ENCODE results near the gene ESPN.
"Not testable (repeated sequence)": the region's sequence is repeated elsewhere in the genome, so short reads cannot be mapped to it uniquely, and the experiment has no call there.

Gene ESPN

DNA sequence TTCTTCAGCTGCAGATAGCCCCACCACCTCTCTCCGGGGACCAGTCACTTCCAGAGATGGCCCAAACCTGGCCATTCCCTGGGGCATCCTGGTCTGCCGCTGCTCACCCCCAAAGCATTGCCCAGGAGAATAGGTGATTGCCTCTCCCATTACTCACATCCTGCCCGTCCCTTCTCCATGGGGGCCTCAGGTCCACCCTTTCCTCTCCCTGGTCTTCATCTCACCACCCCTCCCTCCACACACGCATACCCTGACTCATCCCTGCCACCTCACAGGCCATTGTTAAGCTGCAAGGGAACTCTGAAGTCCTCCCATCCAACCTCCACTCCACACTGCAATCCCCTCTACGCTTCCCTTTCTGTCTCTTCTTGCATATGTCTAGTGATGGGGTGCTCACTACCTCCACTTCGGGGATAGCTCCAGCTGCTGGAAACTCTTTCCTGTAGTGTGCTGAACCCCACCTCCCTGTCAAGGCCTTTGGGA, 66.9 kb downstream of the ESPN start, which contains the start of gene PLEKHG5:
PLEKHG5 (minus strand) TSS at position 188 of the 483 bp plus-strand sequence. CDS start 14,096 bp downstream, outside the sequence.
- TF ChIP-seq, protein P1, sequence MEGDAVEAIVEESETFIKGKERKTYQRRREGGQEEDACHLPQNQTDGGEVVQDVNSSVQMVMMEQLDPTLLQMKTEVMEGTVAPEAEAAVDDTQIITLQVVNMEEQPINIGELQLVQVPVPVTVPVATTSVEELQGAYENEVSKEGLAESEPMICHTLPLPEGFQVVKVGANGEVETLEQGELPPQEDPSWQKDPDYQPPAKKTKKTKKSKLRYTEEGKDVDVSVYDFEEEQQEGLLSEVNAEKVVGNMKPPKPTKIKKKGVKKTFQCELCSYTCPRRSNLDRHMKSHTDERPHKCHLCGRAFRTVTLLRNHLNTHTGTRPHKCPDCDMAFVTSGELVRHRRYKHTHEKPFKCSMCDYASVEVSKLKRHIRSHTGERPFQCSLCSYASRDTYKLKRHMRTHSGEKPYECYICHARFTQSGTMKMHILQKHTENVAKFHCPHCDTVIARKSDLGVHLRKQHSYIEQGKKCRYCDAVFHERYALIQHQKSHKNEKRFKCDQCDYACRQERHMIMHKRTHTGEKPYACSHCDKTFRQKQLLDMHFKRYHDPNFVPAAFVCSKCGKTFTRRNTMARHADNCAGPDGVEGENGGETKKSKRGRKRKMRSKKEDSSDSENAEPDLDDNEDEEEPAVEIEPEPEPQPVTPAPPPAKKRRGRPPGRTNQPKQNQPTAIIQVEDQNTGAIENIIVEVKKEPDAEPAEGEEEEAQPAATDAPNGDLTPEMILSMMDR (IDR thresholded peaks at IDR 0.05; ENCODE audit: borderline replicate concordance, insufficient read depth, low read depth, low read length): no peak
- H3K4me3 ChIP-seq (ENCODE audit: low read depth, low read length): peak within 1 kb of the TSS; percentile 80

DNA sequence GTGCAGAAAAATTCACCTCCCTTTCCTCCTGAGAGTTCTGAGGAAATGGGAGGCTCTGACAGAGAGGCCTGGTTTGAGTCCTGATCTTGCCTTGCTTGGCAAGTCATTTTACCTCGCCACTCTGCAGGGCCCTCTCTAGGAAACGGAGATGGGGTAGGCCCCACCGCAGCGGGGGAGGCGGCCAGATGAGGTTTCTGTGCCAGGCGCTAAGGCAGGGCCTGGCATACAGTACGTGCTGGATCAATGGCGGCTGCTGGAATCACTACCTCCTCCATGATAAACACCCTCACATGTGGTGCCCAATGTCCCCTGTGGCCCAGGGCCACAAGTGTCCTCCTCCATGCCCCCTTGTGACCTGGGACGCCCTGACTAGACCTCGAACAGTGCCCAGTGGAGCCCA, 67.4 kb downstream of the ESPN start:
- no peak overlapping the region for H3K4me3 ChIP-seq (ENCODE audit: low read depth, low read length)
- TF ChIP-seq, protein P1 (IDR thresholded peaks at IDR 0.05; ENCODE audit: borderline replicate concordance, insufficient read depth, low read depth, low read length): no peak

DNA sequence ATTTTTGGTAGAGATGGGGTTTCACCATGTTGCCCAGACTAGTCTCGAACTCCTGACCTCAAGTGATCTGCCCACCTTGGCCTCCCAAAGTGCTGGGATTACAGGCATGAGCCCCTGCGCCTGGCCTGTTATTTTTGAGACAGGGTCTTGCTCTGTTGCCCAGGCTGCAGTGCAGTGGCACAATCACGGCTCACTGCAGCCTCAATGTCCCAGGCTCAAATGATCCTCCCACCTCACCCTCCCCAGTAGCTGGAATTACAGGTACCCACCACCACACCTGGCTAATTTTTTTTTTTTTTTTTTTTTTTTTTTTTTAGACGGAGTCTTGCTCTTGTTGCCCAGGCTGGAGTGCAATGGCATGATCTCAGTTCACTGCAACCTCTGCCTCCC, 69.3 kb downstream of the ESPN start:
- not testable (repeated sequence) for H3K4me3 ChIP-seq (ENCODE audit: low read depth, low read length)

DNA sequence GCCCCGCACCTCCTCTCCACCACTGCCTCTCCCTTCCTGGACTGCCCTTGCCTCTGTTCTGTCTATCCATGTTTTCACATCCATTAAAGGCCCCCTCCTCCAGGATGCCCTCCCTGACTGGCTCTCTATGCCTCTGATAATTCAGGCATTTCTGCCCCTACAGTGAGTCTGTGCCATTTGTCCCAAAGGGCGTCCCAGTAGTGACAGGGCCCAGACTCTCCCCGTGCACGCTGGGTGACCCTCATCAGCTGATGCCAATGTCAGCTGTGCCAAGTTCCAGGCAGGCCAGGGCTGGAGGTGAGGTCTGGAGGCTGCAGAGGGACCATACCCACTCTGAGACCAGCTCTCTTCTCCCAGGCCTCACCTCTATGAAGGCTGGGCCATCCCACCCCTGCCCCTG, 70.1 kb downstream of the ESPN start:
- H3K4me3 ChIP-seq (ENCODE audit: low read depth, low read length): no peak overlapping the region
- TF ChIP-seq, protein P1 (IDR thresholded peaks at IDR 0.05; ENCODE audit: borderline replicate concordance, insufficient read depth, low read depth, low read length): no peak

DNA sequence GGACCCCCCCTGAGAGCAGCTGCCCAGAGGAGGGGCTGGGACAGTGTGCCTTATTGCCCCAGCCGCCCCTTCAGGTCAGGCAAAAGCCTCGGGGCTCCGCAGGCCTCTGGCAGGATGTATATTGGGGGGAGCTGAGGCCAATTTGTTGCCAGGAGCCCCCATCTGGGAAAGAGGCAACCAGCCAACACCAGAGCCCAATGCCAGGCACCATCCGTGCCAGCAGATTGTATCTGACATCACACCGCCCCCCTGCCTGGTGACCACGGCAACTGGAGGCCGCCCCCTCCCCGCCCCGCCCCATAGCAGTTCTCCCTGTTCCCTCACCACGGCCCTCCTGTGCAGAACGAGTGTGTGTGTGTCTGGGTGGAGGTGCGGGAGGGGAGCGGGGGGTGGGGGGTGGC, 70.5 kb downstream of the ESPN start:
- no peak overlapping the region for H3K4me3 ChIP-seq (ENCODE audit: low read depth, low read length)

DNA sequence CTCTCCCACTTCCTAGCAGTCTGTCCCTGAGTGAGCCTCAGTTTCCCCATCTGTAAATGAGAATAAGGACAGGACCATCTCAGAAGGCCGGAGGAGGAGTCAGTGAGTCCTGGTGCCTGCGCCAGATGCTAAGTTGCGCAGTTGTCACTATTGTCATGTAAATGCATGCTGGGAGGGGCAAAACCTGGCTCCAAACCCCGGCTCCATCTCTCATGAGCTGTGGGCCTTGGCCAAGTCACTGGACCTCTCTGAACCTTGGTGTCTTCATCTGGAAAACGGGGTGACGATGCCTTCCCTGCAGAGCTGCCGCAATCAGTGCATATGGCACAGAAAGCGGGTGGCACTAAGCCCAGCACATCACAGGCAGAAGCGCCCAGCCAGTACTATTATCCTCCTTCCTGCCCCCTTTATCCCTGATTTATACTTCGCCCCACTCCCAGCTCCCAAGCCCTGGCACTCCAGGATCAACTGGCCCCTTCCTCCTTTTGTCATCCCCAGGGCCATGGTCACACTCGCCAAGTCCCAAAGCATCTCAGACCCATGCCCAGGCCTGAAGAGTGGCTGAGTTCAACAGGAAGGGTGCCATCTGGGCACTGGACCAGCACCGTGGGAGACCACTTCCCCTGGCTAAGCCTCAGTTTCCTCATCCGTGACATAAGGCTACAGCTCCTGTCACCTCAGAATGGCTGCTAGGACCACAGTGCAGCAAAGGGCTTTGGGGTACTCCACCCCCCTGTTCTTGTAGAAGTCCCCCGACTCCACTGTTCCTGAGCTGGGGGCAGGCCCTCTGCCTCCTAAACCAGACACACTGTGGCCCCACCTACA, 71.2 kb downstream of the ESPN start:
- TF ChIP-seq, protein P1 (IDR thresholded peaks at IDR 0.05; ENCODE audit: borderline replicate concordance, insufficient read depth, low read depth, low read length): no peak

More for the DNA sequence above, 70.5 kb downstream of the ESPN start:
- TF ChIP-seq, protein P1 (IDR thresholded peaks at IDR 0.05; ENCODE audit: borderline replicate concordance, insufficient read depth, low read depth, low read length): no peak

DNA sequence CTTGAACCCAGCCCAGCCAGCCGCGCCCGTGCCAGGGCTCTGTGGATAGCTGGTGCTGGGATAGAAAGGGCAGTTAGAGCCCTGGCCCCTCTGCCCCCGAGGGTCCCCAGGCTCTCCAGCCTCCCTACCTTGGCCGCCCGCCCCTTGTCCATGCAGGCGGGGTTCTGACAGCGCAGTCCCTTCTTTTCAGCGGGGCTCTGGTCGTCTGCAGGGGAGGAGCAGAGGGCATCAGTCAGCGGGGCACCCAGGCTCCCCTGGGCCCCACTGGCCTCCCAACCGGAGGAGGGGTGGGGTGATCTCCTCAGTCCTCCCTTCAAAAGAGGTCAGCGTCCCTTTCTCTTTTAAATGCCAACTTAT, 71.8 kb downstream of the ESPN start:
- TF ChIP-seq, protein P1 (IDR thresholded peaks at IDR 0.05; ENCODE audit: borderline replicate concordance, insufficient read depth, low read depth, low read length): no peak
- no peak overlapping the region for H3K4me3 ChIP-seq (ENCODE audit: low read depth, low read length)

More for the DNA sequence above, 71.2 kb downstream of the ESPN start:
- no peak overlapping the region for H3K4me3 ChIP-seq (ENCODE audit: low read depth, low read length)

All from GM12875 (cell line).